GM10266 (cell line): ENCODE results near the gene DNAJC30.

Experiments
- DNase-seq: peaks from one replicate; pipeline ENCODE4 v3.0.0; 2012; ENCODE audit errors: extremely low spot score
- TF ChIP-seq, protein P1 (sequence below): IDR thresholded peaks from 2 replicates; pipeline ENCODE4 v1.5.1; 2012; ENCODE audit warnings: mild to moderate bottlenecking, low read depth; ENCODE audit not compliant: control insufficient read depth, insufficient read depth; ENCODE audit errors: missing control alignments

DNAJC30 gene

DNA sequence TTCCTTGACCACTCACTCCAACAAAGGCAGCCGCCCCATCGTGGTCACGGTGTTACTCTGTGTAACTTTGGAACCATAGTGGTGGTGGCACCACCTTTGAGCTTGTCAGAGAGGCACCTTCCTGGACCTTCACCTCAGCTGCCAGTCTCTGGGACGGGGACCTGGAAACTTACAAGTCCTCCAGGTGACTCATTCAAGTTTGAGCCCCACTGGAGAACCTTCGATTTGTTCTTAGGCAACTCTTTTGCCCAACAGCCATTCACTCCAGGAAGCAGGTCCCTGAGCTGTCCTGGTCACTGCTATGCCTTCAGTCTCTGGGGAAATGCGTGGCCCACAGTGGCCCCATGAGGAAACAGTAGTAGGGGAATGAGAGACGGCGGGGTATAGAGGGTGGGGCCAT, 19.0 kb upstream of the DNAJC30 start:
- TF ChIP-seq, protein P1, sequence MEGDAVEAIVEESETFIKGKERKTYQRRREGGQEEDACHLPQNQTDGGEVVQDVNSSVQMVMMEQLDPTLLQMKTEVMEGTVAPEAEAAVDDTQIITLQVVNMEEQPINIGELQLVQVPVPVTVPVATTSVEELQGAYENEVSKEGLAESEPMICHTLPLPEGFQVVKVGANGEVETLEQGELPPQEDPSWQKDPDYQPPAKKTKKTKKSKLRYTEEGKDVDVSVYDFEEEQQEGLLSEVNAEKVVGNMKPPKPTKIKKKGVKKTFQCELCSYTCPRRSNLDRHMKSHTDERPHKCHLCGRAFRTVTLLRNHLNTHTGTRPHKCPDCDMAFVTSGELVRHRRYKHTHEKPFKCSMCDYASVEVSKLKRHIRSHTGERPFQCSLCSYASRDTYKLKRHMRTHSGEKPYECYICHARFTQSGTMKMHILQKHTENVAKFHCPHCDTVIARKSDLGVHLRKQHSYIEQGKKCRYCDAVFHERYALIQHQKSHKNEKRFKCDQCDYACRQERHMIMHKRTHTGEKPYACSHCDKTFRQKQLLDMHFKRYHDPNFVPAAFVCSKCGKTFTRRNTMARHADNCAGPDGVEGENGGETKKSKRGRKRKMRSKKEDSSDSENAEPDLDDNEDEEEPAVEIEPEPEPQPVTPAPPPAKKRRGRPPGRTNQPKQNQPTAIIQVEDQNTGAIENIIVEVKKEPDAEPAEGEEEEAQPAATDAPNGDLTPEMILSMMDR = no peak
- DNase-seq = no peak

DNA sequence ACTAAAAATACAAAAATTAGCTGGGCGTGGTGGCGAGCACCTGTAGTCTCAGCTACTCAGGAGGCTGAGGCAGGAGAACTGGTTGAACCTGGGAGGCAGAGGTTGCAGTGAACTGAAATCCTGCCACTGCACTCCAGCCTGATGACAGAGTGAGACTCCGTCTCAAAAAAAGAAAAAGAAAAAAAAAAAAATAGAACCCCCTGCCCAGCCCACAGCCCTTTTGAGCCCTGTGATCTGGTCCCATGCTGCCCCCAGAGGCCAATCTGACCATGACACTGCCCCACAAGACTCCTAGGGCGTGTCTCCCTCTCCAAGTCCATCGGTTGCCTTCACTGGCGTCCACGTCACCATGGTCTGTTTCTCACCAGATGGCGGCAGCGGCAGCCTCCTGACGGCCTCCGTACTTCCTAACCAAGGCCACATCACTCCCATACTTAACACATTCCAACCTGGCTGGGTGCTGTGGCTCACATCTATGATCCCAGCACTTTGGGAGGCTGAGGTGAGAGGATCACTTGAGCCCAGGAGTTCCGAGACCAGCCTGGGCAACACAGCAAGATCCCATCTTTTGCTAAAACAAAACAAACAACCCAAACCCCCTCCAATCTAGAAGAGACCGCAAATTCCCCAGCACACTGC, 18.2 kb upstream of the DNAJC30 start:
- DNase-seq = peak; percentile 65
- TF ChIP-seq, protein P1 = peak; percentile 44

DNA sequence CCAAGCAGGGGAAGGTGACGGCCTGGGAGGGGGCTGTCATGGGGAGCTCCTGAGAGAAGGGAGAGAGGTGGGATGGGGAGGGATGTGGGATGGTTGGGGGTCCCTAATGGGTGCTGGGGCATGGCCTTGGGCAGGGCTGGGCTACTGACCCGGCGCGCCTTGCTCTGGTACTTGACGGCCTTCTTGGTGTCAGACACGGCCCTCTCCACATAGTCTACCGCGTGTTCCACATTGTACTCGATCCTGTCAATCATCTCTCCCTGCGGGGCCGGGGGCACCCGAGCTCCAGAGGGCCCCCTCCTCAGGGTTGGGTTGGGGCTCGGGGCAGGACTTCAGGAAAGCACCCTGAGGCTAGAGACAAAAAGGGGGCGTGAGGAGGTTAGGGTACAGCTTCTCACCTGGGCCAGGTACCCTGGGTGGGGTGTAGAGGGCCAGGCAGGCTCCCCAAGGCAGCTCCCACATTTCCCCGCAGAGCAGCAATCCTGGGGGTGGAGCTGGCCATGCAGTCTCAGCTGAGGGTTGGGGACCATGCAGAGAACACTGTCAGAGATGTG, 17.4 kb upstream of the DNAJC30 start:
- TF ChIP-seq, protein P1 = no peak
- DNase-seq = no peak

DNA sequence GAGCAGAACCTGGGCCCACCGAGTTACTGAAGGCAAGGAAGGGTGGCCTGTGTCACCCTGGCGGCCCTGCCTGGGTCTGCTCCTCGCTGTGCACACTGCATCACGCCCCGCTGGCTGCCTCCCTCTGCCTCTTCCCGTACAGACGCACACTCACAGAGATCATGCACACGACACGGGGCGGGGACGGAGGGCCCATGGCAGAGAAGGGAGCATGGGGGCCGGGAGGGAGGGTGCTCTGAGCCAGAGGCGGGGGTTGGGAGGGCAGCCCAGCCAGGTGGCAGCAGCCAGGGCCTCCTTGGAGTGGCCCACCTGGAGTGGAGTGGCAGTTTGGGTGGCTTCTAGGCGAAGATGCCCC, 16.8 kb upstream of the DNAJC30 start:
- TF ChIP-seq, protein P1 = no peak

DNA sequence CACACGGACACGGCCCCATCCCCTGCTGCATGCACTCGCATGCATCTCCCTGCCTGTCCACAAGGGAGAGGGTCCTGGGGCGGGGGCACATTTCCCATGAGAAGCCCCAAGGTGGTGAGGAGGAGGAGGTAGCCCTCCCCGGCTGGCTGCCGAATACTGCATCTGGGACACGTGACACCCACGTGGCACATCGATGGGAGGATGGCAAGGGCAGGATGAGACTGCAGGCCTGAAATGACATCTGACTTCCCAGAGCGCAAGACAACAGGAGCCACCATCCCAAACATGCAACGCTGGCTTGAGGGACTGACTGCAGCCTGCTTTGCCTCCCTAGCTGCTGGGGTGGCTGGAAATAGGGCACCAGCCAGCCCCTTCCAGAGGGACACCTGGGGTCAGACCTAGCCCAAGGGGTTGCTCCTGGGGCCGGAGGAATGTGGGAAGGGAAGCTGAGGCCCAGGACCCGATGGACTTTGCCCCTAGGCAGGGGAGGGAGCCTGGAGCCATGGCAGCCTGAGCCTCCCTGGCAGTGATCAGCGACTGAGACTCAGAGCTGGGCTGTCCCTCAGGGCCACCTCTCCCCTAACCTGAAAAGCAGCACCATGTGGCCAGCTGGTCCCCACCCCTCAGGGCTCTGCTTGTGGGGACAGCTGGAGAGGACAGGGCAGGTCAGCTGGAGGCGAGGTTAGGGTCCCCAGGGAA, 16.3 kb upstream of the DNAJC30 start:
- TF ChIP-seq, protein P1 = no peak

More for the DNA sequence above, 16.8 kb upstream of the DNAJC30 start:
- DNase-seq = no peak

DNA sequence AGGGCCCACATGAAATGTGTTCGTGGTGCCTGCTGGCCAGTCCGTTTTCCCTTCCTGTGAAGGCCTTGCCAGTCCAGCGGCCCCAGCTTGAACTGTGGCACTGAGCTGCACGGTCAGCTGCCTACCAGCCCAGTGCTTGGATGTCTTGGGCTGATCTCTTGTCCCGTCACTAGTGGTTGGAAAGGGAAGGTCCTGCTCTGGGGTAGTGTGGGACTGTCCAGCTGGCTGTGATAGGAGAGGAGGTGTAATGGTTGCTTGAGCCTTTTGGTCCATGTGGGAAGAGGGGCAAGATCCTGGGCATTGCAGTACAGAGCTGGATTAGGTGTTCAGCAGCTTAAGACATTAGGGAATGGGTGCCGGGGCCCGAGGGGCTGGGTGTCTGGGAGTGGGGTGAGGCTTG, 15.2 kb upstream of the DNAJC30 start:
- TF ChIP-seq, protein P1 = no peak
- no peak for DNase-seq

More for the DNA sequence above, 16.3 kb upstream of the DNAJC30 start:
- no peak for DNase-seq

DNA sequence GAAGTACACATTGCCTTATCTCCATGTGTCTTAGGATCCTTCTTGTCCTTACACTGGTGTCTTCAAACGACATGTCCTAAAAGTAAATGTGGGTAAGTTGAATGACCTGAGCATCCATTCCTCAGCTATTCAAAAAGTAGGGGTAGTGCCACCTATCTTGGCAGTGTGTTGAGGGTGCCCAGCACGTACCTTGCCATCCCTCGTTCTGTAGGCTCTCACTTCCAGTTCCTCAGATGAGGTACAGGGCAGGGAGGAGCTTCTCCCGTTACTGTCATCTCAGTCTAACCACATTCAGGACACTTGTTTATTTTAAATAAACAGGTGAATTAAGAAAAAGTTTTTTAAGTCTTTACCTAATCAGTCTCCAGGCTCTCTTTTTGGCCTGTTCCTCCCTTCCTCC, 13.1 kb upstream of the DNAJC30 start:
- no peak for DNase-seq
- TF ChIP-seq, protein P1 = no peak
